Stimulated activated CD4-positive, alpha-beta T cell treated with anti-CD3 and anti-CD28 coated beads, Interleukin-1b, Interleukin-23, amount 100 ng/mL, for 24 hours (primary cell): ENCODE results near the gene PEDS1.
"Not testable (repeated sequence)": the region's sequence is repeated elsewhere in the genome, so short reads cannot be mapped to it uniquely, and the experiment has no call there.

ENCODE experiments used
- DNase-seq, 4 experiments: peaks; one replicate each; pipeline ENCODE4 v3.0.0-alpha.2; 2020; ENCODE audit warnings: low read depth in 4 of 4, low spot score in 1 of 4

PEDS1 gene

GRCh38 chr20:50163570-50164317, 10.2 kb upstream of the PEDS1 start:
- DNase-seq, result no peak

DNA sequence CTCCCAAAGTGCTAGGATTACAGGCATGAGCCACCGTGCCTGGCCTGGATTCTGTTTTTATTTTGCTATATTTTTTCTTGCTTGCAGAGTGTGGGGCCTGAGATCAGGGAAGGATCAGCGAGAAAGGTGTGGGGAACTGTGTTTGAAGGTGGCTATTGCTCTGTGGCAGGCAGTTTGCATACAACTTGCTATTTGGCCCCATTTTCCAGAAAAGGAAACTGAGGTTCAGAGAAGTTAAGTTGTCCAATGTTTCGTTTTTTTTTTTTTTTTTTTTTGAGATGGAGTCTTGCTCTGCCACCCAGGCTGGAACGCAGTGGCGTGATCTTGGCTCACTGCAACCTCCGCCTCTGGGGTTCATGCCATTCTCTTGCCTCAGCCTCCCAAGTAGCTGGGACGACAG, 8.0 kb upstream of the PEDS1 start:
- DNase-seq, result not testable (repeated sequence)

GRCh38 chr20:50153153-50153499, 397 bp downstream of the PEDS1 start:
- DNase-seq, result no peak

- DNase-seq, result no peak
These were observed 950 bp downstream of the PEDS1 start for GRCh38 chr20:50152394-50153152.

DNA sequence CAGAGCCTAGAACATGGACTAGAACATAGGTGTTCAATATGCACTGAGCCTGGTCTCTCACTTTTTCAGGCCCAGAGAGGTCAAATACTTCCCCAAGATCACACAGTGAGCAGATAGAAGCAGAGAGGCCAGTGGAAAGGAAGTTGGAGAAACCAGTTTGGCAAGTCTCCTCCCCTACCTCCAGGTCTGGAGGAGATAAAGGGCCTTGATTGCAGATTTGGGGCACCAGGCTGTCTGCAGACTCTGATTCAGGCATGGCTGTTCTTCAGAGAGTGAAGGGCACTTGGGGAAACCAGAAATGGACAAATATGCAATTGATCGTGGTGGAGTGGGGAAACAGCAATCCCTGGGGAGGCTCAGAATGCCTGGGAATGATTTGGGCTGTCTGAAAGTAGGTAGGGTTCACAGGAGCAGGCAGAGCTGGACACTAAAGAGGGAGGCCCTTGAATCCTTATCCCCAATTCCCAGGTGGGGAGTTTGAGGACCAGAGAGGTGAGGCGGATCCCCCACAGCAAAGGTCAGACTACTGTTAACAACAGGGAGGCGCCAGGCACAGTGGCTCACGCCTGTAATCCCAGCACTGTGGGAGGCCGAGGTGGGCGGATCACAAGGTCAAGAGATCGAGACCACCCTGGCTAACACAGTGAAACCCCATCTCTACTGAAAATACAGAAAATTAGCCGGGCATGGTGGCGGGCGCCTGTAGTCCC, 2.3 kb downstream of the PEDS1 start:
- no peak for DNase-seq

DNA sequence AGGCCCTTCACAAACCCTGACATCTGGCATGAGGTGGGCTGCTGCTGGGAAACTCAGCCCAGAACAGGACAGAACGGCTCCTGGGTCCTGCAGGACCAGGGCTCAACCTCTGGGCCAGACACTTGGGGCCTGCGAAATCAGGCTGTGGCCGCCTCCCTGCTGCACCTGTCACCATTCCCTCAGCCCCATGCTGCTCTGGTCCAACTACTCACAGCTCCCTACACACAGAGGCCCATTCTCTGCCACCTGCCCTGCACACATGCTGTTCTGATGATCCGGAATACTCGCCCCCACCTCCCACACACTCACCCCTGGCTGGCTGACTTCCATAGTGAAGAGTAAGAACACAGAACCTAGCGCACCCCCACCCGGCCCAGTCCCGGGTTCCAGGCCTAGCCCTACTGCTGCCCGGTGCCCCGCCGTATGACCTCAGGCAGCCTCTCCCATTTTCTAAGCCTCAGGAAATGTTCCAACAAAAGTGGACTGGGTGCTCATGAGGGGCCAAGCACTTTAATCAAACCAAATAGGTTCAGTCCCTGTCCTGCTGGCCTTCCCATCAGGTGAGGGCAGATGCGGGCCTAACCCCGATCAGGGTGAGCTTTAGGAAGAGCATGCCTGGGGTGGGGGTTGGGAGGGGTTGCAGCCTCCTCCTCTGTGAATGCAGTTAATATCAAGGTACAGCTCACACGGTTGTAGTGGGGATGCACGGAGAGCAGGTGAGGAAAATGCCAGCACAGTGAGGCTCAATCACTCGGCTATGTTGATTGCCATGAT, 3.9 kb downstream of the PEDS1 start:
- DNase-seq, result no peak

DNA sequence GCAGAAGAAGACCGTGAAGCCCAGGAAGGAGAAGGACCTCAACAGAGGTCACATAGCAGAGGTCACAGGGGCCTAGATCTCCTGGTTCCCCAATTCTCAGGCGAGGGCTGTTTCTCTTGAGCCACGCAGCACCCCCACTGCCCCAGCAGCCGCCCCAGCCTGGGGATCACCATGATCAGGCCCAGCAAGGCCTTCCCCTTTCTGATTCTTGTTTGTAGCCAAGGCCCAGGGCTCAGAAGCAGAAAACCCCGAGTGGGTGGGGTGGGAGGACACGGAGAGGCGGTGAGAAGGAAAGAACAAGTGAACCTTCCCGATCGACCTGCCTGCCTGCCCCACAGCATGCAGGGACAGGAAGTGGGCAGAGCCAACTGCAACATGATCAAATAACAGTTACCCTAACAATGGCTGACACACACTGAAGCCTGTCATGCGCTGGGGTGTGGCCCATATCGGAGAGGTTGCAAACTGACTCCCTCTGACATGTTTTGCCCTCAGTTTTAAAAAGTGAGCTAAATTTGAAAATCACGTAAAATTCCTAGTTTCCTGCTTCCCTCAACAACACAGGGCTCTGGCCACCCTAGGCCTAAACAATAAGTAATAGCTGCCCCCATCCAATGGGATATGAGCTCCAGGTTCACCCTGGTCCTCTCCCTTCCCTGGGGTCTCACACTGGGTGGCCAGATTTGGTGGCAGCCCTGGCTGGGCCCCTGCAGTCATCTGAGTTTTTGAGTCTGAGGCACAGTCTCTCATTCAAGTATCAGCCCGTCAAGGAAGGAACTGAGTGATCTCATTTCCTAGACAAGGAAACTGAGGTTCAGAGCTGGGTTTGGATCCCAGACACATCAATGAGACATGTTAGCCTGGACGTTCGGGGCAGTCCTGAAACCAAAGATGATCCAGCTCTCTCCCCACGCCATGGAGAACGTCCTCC, 6.5 kb downstream of the PEDS1 start:
- peak; percentile 26 to 58 (median 41) for DNase-seq

GRCh38 chr20:50146214-50146613, 7.3 kb downstream of the PEDS1 start:
- DNase-seq, result no peak

DNA sequence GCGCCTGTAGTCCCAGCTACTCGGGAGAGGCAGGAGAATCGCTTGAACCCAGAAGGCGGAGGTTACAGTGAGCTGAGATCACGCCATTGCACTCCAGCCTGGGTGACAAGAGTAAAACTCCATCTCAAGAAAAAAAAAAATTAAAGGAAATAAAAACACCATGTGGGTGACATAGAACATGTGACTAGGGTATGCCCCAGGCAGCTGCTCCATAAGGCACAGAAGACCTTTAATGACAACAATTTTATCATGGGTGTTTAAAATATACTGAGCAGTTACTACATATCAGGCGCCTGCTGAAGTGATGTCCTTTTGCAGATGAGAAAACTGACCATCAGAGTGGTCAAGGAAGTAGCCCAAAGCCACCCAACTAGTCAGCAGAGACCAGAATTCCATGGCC, 8.0 kb downstream of the PEDS1 start:
- no peak for DNase-seq

DNA sequence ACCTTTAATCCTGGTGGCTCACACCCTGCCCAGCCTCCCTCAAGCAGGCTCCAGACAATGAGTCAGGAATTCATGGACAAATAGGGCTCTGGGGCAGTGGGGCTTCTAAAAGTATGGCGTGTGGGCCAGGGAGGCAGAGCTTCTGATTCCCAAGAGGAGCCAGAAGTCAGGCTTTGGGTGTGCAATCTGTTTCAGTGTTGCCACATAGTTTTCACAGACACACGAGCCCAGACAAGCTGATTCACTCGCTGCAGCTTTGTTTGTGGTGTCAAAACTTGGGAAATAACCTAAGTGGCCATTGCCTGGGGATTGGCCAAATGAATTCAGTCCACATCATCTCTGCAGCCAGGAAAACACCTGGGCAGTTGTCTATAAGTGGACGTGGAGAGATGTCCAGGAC, 9.2 kb downstream of the PEDS1 start:
- DNase-seq, result no peak

DNA sequence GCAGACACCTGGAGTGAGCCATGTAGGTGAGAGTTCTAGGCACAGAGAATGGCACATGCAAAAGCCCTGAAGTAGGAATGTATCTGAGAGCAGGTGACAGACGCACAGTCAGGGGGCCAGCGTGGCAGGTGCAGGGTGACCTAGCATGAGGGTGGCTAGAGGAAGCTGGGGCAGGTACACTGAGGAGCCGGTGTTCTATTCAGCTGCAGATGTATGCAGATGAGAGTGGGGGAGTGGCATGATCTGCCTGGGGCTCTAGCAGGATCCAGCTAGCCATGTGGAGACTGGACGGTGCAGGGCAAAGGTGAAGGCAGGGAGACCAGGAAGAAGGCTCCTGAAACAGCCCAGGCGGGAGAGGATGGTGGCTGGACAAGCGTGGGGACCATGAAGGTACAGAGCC, 10.7 kb downstream of the PEDS1 start:
- DNase-seq, result no peak

DNA sequence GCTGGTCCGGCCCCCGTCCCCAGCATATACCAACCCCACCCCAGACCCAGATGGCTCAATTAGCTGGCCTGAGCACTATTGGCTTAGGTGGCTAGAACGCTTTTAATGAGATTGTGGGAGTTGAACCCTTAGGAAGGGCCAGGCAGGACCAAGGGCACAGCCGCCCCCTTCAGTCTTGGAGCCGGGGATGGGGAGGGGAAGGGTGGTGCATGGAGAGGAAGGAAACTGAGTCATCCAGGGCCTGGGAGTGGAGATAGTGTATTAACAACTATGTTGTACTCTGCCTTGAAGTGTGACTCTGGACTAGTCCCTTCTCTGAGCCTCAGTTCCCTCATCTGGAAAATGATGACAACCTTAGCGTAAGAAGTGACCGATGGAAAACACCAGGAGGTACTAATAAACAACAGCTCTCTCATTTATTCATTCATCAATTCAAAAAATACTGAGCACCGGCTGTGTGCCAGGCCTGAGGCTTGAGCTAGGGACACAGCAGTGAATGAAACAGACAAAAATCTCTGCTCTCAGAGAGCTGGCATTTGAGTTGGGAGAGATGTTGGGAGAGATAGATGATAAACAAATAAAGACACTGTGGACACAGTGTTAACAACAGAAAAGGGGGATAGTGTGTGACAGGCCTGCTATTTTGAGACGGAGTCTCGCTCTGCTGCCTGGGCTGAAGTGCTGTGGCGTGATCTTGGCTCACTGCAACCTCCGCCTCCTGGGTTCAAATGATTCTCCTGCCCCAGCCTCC, 11.5 kb downstream of the PEDS1 start:
- DNase-seq, result no peak

GRCh38 chr20:50141018-50141675, 12.4 kb downstream of the PEDS1 start:
- DNase-seq, result no peak

- DNase-seq, result no peak
These were observed 13.1 kb downstream of the PEDS1 start for GRCh38 chr20:50140339-50140859.

DNA sequence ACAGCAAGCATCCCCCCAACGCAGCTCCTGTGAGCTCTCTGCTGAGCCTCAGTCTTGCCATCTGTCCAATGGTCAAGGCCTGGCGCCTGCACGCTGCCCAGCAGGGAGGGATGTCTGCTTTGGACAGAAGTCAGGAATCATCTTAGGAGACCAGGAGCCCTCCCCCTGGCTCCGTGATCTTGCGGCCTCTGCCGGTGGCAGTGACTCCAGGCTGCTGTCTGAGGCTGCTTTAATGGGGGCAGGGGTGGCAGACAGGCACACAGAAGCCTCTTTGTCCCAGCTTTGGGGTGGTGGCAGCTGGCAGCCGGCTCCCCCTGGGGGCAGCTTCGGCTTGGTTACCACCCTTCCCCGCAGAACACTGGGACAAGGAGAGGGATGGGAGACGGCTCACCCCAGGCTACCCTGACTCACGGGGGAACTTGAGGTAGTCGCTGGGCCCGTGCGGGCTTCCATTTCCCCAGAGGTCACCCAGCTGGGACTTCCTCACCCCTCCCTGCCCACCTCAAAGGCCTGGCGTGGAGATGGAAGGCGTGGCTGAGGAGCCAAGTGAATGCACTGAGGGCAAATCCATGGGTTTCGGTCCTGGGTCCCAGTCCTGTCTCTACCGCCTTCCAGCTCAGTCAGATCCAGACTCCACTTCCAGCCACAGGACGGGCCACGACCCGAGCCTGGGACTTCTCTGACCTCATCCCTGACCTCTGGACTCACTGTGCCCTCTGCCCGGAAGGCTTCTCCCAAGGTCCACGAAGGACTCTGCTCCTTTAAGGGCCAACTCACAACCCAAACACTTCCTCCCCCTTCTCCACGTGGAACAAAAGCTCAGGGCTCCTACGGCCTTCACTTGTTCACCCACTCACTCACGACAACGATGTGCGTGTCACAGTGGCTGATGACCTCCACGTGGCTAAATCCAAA, 14.8 kb downstream of the PEDS1 start:
- DNase-seq, result no peak

- no peak for DNase-seq
These were observed 15.4 kb downstream of the PEDS1 start for GRCh38 chr20:50138120-50138478.

DNA sequence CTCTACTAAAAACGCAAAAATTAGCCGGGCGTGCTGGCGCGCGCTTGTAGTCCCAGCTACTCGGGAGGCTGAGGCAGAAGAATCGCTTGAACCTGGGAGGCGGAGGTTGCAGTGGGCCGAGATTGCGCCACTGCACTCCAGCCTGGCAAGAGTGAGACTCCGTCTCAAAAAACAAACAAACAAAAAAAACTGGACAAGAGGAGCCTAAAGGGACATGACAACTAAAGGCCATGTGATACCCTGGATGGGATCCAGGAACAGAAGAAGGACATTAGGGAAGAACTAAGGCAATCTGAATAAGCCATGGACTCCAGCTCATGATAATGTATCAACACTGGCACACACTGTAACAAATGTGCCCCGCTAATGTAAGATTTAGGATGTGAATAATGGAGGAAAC, 15.8 kb downstream of the PEDS1 start:
- DNase-seq, result not testable (repeated sequence)
